Gastrocnemius medialis (tissue), 4 donors: ENCODE results near the gene RBKS.

Source experiments
- CTCF ChIP-seq, 5 experiments: fragments of 450-650 bp in 3 of 5; fragments of 200-600 bp in 2 of 5; sonication (generic) in 2 of 5; IDR thresholded peaks in 4 of 5; conservative IDR thresholded peaks in 1 of 5; 1 replicate in 4 of 5; 2 replicates in 1 of 5; pipeline ENCODE4 v1.5.1; 2016 to 2019; ENCODE audit warnings: antibody characterized with exemption in 5 of 5, mild to moderate bottlenecking in 3 of 5, moderate library complexity in 3 of 5
- POLR2A ChIP-seq, 2 donors: fragments of 450-650 bp; IDR thresholded peaks; one replicate each; pipeline ENCODE4 v1.6.1; 2017; ENCODE audit warnings: antibody characterized with exemption in 2 of 2, mild to moderate bottlenecking in 2 of 2, moderate library complexity in 2 of 2

GRCh38 chr2:27765621-27766286 is 124.4 kb downstream of the RBKS start:
- TF ChIP-seq POLR2A (IDR thresholded peaks at IDR 0.05) (no peak), CTCF (IDR thresholded peaks at IDR 0.05 in 4 of 5, conservative IDR thresholded peaks at IDR 0.05 in 1 of 5) (no peak)
